ENCODE data around the gene MINDY2. TPM values are rescaled to one million over a fixed set of nuclear protein-coding genes. Genes with fewer than 3 reads are reported as not detected.
A peak's percentile ranks its signal among the peaks of the same experiment; 100 is the strongest.
"Not testable (repeated sequence)": the region's sequence is repeated elsewhere in the genome, so short reads cannot be mapped to it uniquely, and the experiment has no call there.

Gene MINDY2
- total RNA-seq, 1 donor from 2014 or later = 31.2 TPM

DNA sequence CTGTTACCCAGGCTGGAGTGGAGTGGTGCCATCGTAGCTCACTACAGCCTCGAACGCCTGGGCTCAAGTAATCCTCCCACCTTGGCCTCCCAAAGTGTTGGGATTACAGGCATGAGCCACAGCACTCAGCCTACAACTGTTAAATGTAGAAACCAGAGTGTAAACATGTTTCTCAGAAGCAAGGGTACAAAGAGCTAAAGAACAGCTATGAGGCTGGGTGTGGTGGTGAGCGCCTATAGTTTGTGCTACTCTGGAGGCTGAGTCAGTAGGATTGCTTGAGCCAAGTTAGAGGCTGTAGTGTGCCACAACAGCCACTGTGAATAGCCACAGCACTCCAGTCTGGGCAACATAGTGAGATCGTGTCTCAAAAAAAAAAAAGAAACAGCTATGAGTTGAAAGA lies 4.8 kb upstream of the MINDY2 start:
- intact Hi-C loops (cut with DNase I) = no loop called here
- Histone ChIP-seq H3K27ac (no peak overlapping the region), H3K4me3 (no peak overlapping the region), H3K4me1 (peaks cover 5% of the 10 kb centered on the region), H3K27me3 (no peaks in the 10 kb centered on the region), H3K9me3 (no peaks in the 10 kb centered on the region), H3K36me3 (no peaks in the 10 kb centered on the region)
- DNase-seq = no peak
- TF ChIP-seq, protein P1, sequence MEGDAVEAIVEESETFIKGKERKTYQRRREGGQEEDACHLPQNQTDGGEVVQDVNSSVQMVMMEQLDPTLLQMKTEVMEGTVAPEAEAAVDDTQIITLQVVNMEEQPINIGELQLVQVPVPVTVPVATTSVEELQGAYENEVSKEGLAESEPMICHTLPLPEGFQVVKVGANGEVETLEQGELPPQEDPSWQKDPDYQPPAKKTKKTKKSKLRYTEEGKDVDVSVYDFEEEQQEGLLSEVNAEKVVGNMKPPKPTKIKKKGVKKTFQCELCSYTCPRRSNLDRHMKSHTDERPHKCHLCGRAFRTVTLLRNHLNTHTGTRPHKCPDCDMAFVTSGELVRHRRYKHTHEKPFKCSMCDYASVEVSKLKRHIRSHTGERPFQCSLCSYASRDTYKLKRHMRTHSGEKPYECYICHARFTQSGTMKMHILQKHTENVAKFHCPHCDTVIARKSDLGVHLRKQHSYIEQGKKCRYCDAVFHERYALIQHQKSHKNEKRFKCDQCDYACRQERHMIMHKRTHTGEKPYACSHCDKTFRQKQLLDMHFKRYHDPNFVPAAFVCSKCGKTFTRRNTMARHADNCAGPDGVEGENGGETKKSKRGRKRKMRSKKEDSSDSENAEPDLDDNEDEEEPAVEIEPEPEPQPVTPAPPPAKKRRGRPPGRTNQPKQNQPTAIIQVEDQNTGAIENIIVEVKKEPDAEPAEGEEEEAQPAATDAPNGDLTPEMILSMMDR (IDR thresholded peaks at IDR 0.05) = no peak
- no peak for ATAC-seq

DNA sequence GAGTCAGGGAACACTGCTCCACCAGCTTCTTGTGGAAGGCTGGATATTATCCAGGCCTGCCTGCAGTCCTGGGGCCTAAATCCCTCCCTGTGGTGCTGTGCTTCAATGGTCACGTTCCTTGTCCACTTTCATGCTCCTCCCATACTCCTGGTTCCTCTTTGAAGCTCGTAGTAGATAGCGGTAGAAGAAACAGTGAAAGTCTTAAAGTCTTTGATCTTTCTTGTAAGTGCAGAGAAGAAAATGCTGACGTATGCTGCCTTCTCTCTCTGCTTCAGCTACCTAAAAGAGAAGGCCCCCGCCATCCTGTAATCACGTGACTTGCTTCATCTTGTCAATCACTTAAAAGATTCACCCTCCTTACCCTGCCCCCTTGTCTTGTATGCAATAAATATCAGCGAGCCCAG lies 2.5 kb upstream of the MINDY2 start:
- H3K27me3 ChIP-seq; H3K27ac ChIP-seq; H3K9me3 ChIP-seq; H3K36me3 ChIP-seq; ATAC-seq; H3K4me3 ChIP-seq; intact Hi-C loops (cut with DNase I); DNase-seq: not testable (repeated sequence)
- peaks cover 20% of the 10 kb centered on the region for H3K4me1 ChIP-seq

DNA sequence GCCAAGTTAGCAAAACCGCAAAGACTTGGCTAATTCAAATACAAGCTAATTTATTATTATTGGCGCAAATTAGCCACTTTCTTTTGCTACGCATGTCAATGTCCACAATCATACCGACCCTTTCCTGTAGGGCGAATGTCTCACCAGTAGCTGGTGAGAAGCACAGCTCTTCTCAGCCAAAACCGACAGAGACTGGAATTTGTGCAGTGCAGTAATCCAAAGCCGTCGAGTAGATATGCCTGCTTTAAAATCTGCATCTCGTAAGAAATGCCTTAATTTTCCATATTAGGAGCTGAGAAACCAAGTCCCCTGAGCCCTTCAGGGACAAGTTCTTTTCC lies 614 bp upstream of the MINDY2 start:
- H3K9me3 ChIP-seq = no peaks in the 10 kb centered on the region
- H3K4me3 ChIP-seq = peak overlapping the region; percentile 85
- peak overlapping the region; percentile 96 for H3K27ac ChIP-seq
- DNase-seq (no peak), ATAC-seq (peak; percentile 6)
- H3K36me3 ChIP-seq = no peaks in the 10 kb centered on the region
- no peaks in the 10 kb centered on the region for H3K27me3 ChIP-seq
- TF ChIP-seq, protein P1 (IDR thresholded peaks at IDR 0.05) = no peak
- intact Hi-C loops (cut with DNase I) = no loop called here
- peaks cover 37% of the 10 kb centered on the region for H3K4me1 ChIP-seq

DNA sequence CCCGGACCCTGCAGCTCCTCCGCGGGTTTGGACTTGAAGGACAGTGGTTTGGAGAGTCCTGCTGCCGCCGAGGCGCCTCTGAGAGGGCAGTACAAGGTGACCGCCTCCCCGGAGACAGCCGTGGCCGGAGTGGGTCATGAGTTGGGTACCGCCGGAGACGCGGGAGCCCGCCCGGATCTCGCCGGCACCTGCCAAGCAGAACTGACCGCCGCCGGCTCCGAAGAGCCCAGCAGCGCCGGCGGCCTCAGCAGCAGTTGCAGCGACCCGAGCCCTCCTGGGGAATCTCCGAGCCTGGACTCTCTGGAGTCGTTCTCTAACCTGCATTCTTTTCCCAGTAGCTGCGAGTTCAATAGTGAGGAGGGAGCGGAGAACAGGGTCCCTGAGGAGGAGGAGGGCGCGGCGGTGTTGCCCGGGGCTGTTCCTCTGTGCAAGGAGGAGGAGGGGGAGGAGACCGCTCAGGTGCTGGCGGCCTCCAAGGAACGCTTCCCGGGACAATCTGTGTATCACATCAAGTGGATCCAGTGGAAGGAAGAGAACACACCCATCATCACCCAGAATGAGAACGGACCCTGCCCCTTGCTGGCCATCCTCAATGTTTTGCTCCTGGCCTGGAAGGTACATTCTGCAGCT lies 634 bp downstream of the MINDY2 start:
- intact Hi-C loops (cut with DNase I) = no loop called here
- Histone ChIP-seq H3K36me3 (no peaks in the 10 kb centered on the region), H3K4me3 (peak overlapping the region; percentile 85), H3K4me1 (peaks cover 37% of the 10 kb centered on the region), H3K27ac (peak overlapping the region; percentile 96), H3K9me3 (no peaks in the 10 kb centered on the region), H3K27me3 (no peaks in the 10 kb centered on the region)
- TF ChIP-seq, protein P1 (IDR thresholded peaks at IDR 0.05) = no peak
- ATAC-seq (peak; percentile 41), DNase-seq (peak; percentile 75)

DNA sequence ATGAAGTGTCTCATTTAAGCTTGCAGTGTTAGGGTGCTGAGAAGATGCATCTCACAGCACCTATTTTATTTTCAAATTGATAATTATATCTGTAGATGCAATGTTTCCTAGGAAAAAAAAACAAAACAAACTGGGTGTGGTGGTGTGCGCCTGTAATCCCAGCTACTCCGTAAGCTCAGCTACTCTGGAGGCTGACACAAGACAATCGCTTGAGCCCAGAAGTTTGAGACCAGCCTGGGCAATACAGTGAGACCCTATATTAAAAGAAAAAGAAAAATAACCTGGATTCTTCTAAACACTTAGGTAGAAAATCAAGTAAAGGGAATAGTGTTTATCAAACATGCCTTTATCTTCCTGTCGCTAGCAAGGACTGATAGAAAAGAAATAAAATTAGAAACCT lies 1.9 kb downstream of the MINDY2 start:
- no peaks in the 10 kb centered on the region for H3K9me3 ChIP-seq
- peak overlapping the region; percentile 85 for H3K4me3 ChIP-seq
- ATAC-seq (no peak), DNase-seq (no peak)
- H3K27ac ChIP-seq = no peak overlapping the region
- H3K36me3 ChIP-seq = no peaks in the 10 kb centered on the region
- TF ChIP-seq, protein P1 (IDR thresholded peaks at IDR 0.05) = no peak
- H3K4me1 ChIP-seq = peaks cover 37% of the 10 kb centered on the region
- H3K27me3 ChIP-seq = no peaks in the 10 kb centered on the region
- intact Hi-C loops (cut with DNase I) = no loop called here

DNA sequence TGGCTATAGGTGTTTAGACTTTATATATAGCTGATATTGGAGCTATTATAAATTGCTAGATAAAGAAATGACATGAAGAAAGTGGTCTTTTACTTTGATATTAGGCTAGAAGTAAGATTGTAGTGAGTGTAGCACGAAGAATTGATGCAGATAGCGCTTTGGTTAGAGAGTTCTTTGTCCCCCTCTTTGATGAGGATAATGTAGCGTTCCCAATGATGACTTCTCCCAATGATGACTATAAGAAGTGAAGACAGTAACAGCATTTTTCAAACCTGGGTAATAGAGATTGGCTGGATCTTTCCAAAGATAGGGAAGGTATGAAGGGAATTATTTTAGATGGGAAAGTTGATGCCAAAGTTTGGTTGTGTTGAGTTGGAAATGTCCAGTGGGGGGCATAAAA lies 4.3 kb downstream of the MINDY2 start:
- ATAC-seq = no peak
- H3K36me3 ChIP-seq = no peaks in the 10 kb centered on the region
- peaks cover 32% of the 10 kb centered on the region for H3K4me1 ChIP-seq
- H3K4me3 ChIP-seq = no peak overlapping the region
- no peak for DNase-seq
- H3K27ac ChIP-seq = no peak overlapping the region
- no peaks in the 10 kb centered on the region for H3K9me3 ChIP-seq
- TF ChIP-seq, protein P1 (IDR thresholded peaks at IDR 0.05) = no peak
- H3K27me3 ChIP-seq = no peaks in the 10 kb centered on the region
- intact Hi-C loops (cut with DNase I) = no loop called here

All from upper lobe of right lung (tissue), 1 donor.